Endodermal cell (in vitro differentiated cells): ENCODE results near the gene LIMS1. TPM values are rescaled to one million over a fixed set of nuclear protein-coding genes. Genes with fewer than 3 reads are reported as not detected.

Experiments
- DNase-seq: peaks from one replicate; pipeline ENCODE4 v3.0.0-alpha.2; 2017
- H3K27ac ChIP-seq: 2 replicates; pipeline ENCODE4 v1.5.1; 2013; ENCODE audit warnings: mild to moderate bottlenecking, low read depth, low read length, moderate library complexity
- H3K27me3 ChIP-seq: 2 replicates; pipeline ENCODE4 v1.6.1; 2013; ENCODE audit warnings: mild to moderate bottlenecking, low read length, moderate library complexity; ENCODE audit not compliant: insufficient read depth, control insufficient read depth, poor library complexity, severe bottlenecking
- H3K36me3 ChIP-seq: 2 replicates; pipeline ENCODE4 v1.7.0; 2013; ENCODE audit warnings: mild to moderate bottlenecking, low read length, moderate library complexity; ENCODE audit not compliant: control insufficient read depth, insufficient read depth
- H3K4me1 ChIP-seq: one replicate; pipeline ENCODE4 v1.7.0; 2013; ENCODE audit warnings: low read length; ENCODE audit not compliant: control insufficient read depth, insufficient read depth
- H3K4me3 ChIP-seq: 2 replicates; pipeline ENCODE4 v1.5.1; 2013; ENCODE audit warnings: mild to moderate bottlenecking, low read length, moderate library complexity
- H3K9ac ChIP-seq: 2 replicates; pipeline ENCODE4 v1.6.1; 2013; ENCODE audit warnings: mild to moderate bottlenecking, low read length, moderate library complexity; ENCODE audit not compliant: poor library complexity, severe bottlenecking; ENCODE audit errors: extremely low read depth
- H3K9me3 ChIP-seq: 2 replicates; pipeline ENCODE4 v1.6.1; 2013; ENCODE audit warnings: mild to moderate bottlenecking, low read length, moderate library complexity; ENCODE audit not compliant: control insufficient read depth
- H3K27ac Mint-ChIP-seq: 2 replicates; pipeline ENCODE4 v1.8.0; 2020; ENCODE audit warnings: mixed read lengths
- H3K27me3 Mint-ChIP-seq: 2 replicates; pipeline ENCODE4 v1.8.0; 2021; ENCODE audit warnings: mild to moderate bottlenecking, mixed read lengths; ENCODE audit not compliant: insufficient read depth
- H3K36me3 Mint-ChIP-seq: 2 replicates; pipeline ENCODE4 v1.8.0; 2020; ENCODE audit warnings: low read depth, mixed read lengths
- H3K4me1 Mint-ChIP-seq: 2 replicates; pipeline ENCODE4 v1.8.0; 2020; ENCODE audit warnings: mixed read lengths
- H3K4me3 Mint-ChIP-seq: 2 replicates; pipeline ENCODE4 v1.8.0; 2020; ENCODE audit warnings: mild to moderate bottlenecking, moderate library complexity, mixed read lengths
- H3K9me3 Mint-ChIP-seq: 2 replicates; pipeline ENCODE4 v1.8.0; 2020; ENCODE audit warnings: mild to moderate bottlenecking, mixed read lengths
- CTCF ChIP-seq: fragments of 200-600 bp; sonication (generic); conservative IDR thresholded peaks from 2 replicates; pipeline ENCODE4 v1.5.0; 2021; ENCODE audit warnings: antibody characterized with exemption, mild to moderate bottlenecking
- WGBS, 2 experiments: methylation state at CpG; one replicate each; pipeline versions ENCODE4 v1.1.5 to v1.1.7; 2013; ENCODE audit warnings: missing lambda C conversion rate in 2 of 2, mixed read lengths in 1 of 2; ENCODE audit not compliant: insufficient coverage in 1 of 2, insufficient read length in 1 of 2; 5-methylcytosine and 5-hydroxymethylcytosine counted together
- total RNA-seq, 2 donors: library from RNA; stranded (reverse); fragmentation: NEBNext Ultra II Directional in 1 of 2; extraction: Animal tissue kit (Norgen Biotek cat#: 25700) in 1 of 2; gene quantifications; 2 replicates in 1 of 2; 3 replicates in 1 of 2; pipeline ENCODE4 v1.2.1, GENCODE V29; 2021

The LIMS1 gene
- total RNA-seq, 2 donors from 2014 or later, result 45.9 to 46.6 TPM

GRCh38 chr2:108629417-108629816, 95.1 kb downstream of the LIMS1 start:
- no peaks in the 10 kb centered on the region for H3K27me3 ChIP-seq
- Mint-ChIP-seq H3K27ac (no peak overlapping the region), H3K9me3 (no peaks in the 10 kb centered on the region), H3K4me3 (no peak overlapping the region), H3K27me3 (no peaks in the 10 kb centered on the region), H3K4me1 (peaks cover 11% of the 10 kb centered on the region), H3K36me3 (no peaks in the 10 kb centered on the region)
- H3K36me3 ChIP-seq, result no peaks in the 10 kb centered on the region
- H3K4me3 ChIP-seq, result no peak overlapping the region
- peaks cover 3% of the 10 kb centered on the region for H3K4me1 ChIP-seq
- 95 to 100% methylated on average over 1 of the region's 1 CpG for whole genome bisulfite sequencing, 2 experiments
- TF ChIP-seq CTCF, result no peak
- no peak for DNase-seq
- H3K9ac ChIP-seq, result no peak overlapping the region
- no peak overlapping the region for H3K27ac ChIP-seq
- no peaks in the 10 kb centered on the region for H3K9me3 ChIP-seq

- no peak for TF ChIP-seq CTCF
- H3K9ac ChIP-seq, result no peak overlapping the region
Observed at GRCh38 chr2:108630567-108631405, 96.5 kb downstream of the LIMS1 start.

GRCh38 chr2:108632332-108633160, 98.3 kb downstream of the LIMS1 start:
- no peaks in the 10 kb centered on the region for H3K36me3 Mint-ChIP-seq
- H3K9me3 Mint-ChIP-seq, result no peaks in the 10 kb centered on the region
- Histone ChIP-seq H3K4me3 (no peak overlapping the region), H3K9ac (no peak overlapping the region), H3K9me3 (no peaks in the 10 kb centered on the region), H3K27ac (no peak overlapping the region), H3K36me3 (no peaks in the 10 kb centered on the region), H3K27me3 (no peaks in the 10 kb centered on the region), H3K4me1 (no peaks in the 10 kb centered on the region)
- no peak for TF ChIP-seq CTCF
- H3K27me3 Mint-ChIP-seq, result no peaks in the 10 kb centered on the region
- H3K4me3 Mint-ChIP-seq, result no peak overlapping the region
- peaks cover 7% of the 10 kb centered on the region for H3K4me1 Mint-ChIP-seq
- 73 to 92% methylated on average over 4 to 5 of the region's 5 CpGs for WGBS, 2 experiments
- no peak overlapping the region for H3K27ac Mint-ChIP-seq
- DNase-seq, result no peak

More at GRCh38 chr2:108630567-108631405, 96.5 kb downstream of the LIMS1 start:
- Histone ChIP-seq H3K9me3 (no peaks in the 10 kb centered on the region), H3K27me3 (no peaks in the 10 kb centered on the region), H3K4me3 (no peak overlapping the region), H3K4me1 (no peaks in the 10 kb centered on the region), H3K36me3 (no peaks in the 10 kb centered on the region), H3K27ac (no peak overlapping the region)
- no peak overlapping the region for H3K4me3 Mint-ChIP-seq
- no peak overlapping the region for H3K27ac Mint-ChIP-seq
- no peaks in the 10 kb centered on the region for H3K9me3 Mint-ChIP-seq
- no peaks in the 10 kb centered on the region for H3K27me3 Mint-ChIP-seq
- H3K36me3 Mint-ChIP-seq, result no peaks in the 10 kb centered on the region
- 95 to 96% methylated on average over 2 to 3 of the region's 5 CpGs for WGBS, 2 experiments
- H3K4me1 Mint-ChIP-seq, result peaks cover 8% of the 10 kb centered on the region
- no peak for DNase-seq
